GM18526 (cell line): ENCODE results near the gene TTLL4.

Experiments used
- POLR2A ChIP-seq: IDR thresholded peaks from 3 replicates; pipeline ENCODE4 v1.6.1; 2011; ENCODE audit not compliant: insufficient read length; ENCODE audit errors: extremely low read depth

The TTLL4 gene

GRCh38 chr2:218710687-218711549, at the start of gene TTLL4:
TTLL4 (plus strand) TSS chr2:218710835; CDS start chr2:218737677, 26,842 bp downstream.
- peak; percentile 64 for TF ChIP-seq POLR2A

- TF ChIP-seq POLR2A, result no peak
These were observed 48.3 kb upstream of the TTLL4 start for GRCh38 chr2:218662377-218662776.

- no peak for TF ChIP-seq POLR2A
These were observed 47.8 kb upstream of the TTLL4 start for GRCh38 chr2:218662827-218663226.

GRCh38 chr2:218663901-218664300, 46.7 kb upstream of the TTLL4 start:
- no peak for TF ChIP-seq POLR2A

- no peak for TF ChIP-seq POLR2A
These were observed 46.0 kb upstream of the TTLL4 start for GRCh38 chr2:218664653-218665052.

- no peak for TF ChIP-seq POLR2A
These were observed 39.5 kb upstream of the TTLL4 start for GRCh38 chr2:218671097-218671653.

- TF ChIP-seq POLR2A, result peak; percentile 79
These were observed 38.7 kb upstream of the TTLL4 start, which contains the start of the genes RNF25 and STK36 for GRCh38 chr2:218671654-218672566. RNF25 (minus strand) TSS chr2:218672002; CDS start chr2:218671970, 32 bp downstream. STK36 (plus strand) TSS chr2:218672086; CDS start chr2:218672830, 744 bp downstream.

- no peak for TF ChIP-seq POLR2A
These were observed 31.5 kb upstream of the TTLL4 start for GRCh38 chr2:218679119-218679518.

- TF ChIP-seq POLR2A, result no peak
These were observed 30.6 kb upstream of the TTLL4 start for GRCh38 chr2:218680061-218680460.

- no peak for TF ChIP-seq POLR2A
These were observed 19.4 kb upstream of the TTLL4 start for GRCh38 chr2:218691234-218691633.

- no peak for TF ChIP-seq POLR2A
These were observed 16.1 kb upstream of the TTLL4 start for GRCh38 chr2:218694405-218695145.

GRCh38 chr2:218698885-218699284, 11.8 kb upstream of the TTLL4 start:
- TF ChIP-seq POLR2A, result no peak

GRCh38 chr2:218701806-218702205, 8.8 kb upstream of the TTLL4 start:
- no peak for TF ChIP-seq POLR2A

- no peak for TF ChIP-seq POLR2A
These were observed 7.3 kb upstream of the TTLL4 start for GRCh38 chr2:218703341-218703740.

GRCh38 chr2:218708086-218708485, 2.5 kb upstream of the TTLL4 start:
- TF ChIP-seq POLR2A, result no peak
